HEK293 (cell line): Measurements from ENCODE around the gene MRPL20.

Experiments
- KLF16 ChIP-seq: fragments of 450-650 bp; formaldehyde crosslinking; IDR thresholded peaks from 2 replicates; pipeline ENCODE4 v1.5.1; 2017; ENCODE audit warnings: missing biosample characterization, missing genetic modification characterization
- SP7 ChIP-seq: fragments of 450-650 bp; formaldehyde crosslinking; IDR thresholded peaks from 2 replicates; pipeline ENCODE4 v1.5.1; 2016; ENCODE audit warnings: missing biosample characterization, missing genetic modification characterization
- TCF7L2 ChIP-seq: IDR thresholded peaks from 2 replicates; pipeline ENCODE4 v1.6.1; 2011; ENCODE audit warnings: low read depth, mild to moderate bottlenecking, inconsistent platforms, low read length, moderate library complexity, borderline replicate concordance
- ZEB2 ChIP-seq: fragments of 450-650 bp; formaldehyde crosslinking; IDR thresholded peaks from 2 replicates; pipeline ENCODE4 v1.5.1; 2016; ENCODE audit warnings: missing biosample characterization, missing genetic modification characterization
- ZNF138 ChIP-seq: fragments of 450-650 bp; formaldehyde crosslinking; IDR thresholded peaks from 2 replicates; pipeline ENCODE4 v1.5.1; 2016; ENCODE audit warnings: missing biosample characterization, missing genetic modification characterization, borderline replicate concordance
- ZNF391 ChIP-seq: fragments of 450-650 bp; formaldehyde crosslinking; IDR thresholded peaks from 2 replicates; pipeline ENCODE4 v1.5.1; 2016; ENCODE audit warnings: low read depth, missing biosample characterization, missing genetic modification characterization, borderline replicate concordance
- ZNF423 ChIP-seq: fragments of 450-650 bp; formaldehyde crosslinking; IDR thresholded peaks from 2 replicates; pipeline ENCODE4 v1.5.1; 2016; ENCODE audit warnings: missing biosample characterization, missing genetic modification characterization
- ZNF521 ChIP-seq: fragments of 450-650 bp; formaldehyde crosslinking; IDR thresholded peaks from 2 replicates; pipeline ENCODE4 v1.5.1; 2017; ENCODE audit warnings: missing biosample characterization, mild to moderate bottlenecking, missing genetic modification characterization
- ZNF76 ChIP-seq: fragments of 450-650 bp; formaldehyde crosslinking; IDR thresholded peaks from 2 replicates; pipeline ENCODE4; 2016; ENCODE audit warnings: low read depth, missing biosample characterization, missing genetic modification characterization, borderline replicate concordance

DNA sequence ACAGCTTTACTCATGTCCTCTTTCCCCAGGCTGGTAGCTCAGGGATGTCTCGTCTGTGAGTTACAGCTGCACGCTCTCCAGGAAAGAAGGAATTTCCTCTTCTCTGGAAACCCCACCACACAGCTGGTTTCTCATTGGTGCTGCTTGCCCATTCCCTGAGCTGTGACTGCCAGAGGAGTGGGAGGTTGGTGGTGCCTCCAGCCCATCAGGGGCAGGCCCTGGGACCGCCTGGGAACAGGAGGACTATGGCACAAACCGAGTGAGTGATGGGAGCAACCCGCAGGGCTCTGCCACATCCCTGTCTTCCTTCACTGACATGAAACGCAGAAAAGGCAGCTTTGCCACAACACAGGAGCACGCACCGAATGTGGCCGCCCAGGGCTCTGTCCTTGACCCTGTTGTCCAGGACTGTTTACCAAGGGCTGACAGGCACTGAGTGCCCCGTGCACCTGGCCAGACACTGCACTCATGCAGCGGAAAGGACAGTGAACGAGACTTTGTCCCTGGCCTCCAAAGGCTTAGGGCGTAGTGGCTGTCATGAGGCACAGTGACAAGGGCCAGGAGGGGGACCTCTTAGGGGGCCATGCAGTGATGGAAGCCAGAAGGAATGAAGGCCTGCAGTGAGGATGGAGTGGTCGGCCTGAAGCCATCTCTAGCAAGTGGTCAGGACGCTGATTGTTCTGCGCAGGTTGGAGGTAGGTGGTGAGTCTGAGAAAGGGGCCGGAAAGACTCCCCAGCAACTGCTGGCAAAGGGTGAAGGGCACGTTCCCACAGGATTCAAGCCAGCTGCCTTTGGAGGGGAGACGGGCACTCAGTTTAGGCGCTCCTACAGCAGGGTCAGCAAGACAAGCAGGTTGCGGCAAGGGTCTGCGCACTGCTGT lies 6.3 kb downstream of the MRPL20 start:
- TF ChIP-seq ZEB2, result no peak
- no peak for TF ChIP-seq KLF16 (tag by site-specific recombination)
- no peak for TF ChIP-seq ZNF423 (tag by site-specific recombination)
- TF ChIP-seq ZNF521 (tag by site-specific recombination), result no peak
- TF ChIP-seq ZNF391, result no peak
- TF ChIP-seq TCF7L2, result no peak
- TF ChIP-seq ZNF138 (tag by site-specific recombination), result no peak
- no peak for TF ChIP-seq SP7 (tag by site-specific recombination)
- no peak for TF ChIP-seq ZNF76
